ENCODE measurements around the gene SLC35A1. TPM values are rescaled to one million over a fixed set of nuclear protein-coding genes. Genes with fewer than 3 reads are reported as not detected.

The SLC35A1 gene
- total RNA-seq, 1 donor from 2014 or later = 48.9 TPM

DNA sequence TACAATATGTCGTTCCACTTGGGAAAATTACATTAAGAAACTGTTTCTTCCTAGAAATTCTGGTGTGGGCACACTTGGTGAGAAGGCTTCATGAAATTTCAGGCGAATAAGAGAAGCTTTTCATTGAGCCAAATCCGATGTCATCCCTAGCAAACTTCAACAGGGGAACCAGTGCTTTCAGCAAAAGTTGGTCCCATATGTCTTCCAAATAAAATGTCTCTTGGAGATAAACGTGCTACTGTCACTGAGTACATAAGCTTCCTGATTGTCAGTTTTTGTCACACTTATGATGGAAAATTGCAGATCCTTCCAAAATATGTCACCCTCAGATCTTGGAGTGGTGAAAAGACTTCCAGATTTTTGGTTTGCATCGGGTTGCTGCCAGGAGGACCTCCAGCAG is 31.1 kb upstream of the SLC35A1 start:
- no peak for ATAC-seq
- Histone ChIP-seq H3K4me1 (no peaks in the 10 kb centered on the region), H3K4me3 (no peak overlapping the region), H3K27ac (no peak overlapping the region), H3K9me3 (no peaks in the 10 kb centered on the region), H3K27me3 (no peaks in the 10 kb centered on the region), H3K36me3 (no peaks in the 10 kb centered on the region)
- TF ChIP-seq, protein P1, sequence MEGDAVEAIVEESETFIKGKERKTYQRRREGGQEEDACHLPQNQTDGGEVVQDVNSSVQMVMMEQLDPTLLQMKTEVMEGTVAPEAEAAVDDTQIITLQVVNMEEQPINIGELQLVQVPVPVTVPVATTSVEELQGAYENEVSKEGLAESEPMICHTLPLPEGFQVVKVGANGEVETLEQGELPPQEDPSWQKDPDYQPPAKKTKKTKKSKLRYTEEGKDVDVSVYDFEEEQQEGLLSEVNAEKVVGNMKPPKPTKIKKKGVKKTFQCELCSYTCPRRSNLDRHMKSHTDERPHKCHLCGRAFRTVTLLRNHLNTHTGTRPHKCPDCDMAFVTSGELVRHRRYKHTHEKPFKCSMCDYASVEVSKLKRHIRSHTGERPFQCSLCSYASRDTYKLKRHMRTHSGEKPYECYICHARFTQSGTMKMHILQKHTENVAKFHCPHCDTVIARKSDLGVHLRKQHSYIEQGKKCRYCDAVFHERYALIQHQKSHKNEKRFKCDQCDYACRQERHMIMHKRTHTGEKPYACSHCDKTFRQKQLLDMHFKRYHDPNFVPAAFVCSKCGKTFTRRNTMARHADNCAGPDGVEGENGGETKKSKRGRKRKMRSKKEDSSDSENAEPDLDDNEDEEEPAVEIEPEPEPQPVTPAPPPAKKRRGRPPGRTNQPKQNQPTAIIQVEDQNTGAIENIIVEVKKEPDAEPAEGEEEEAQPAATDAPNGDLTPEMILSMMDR (IDR thresholded peaks at IDR 0.05) = no peak
- no peak for DNase-seq
- intact Hi-C loops (cut with DNase I) = no loop called here

DNA sequence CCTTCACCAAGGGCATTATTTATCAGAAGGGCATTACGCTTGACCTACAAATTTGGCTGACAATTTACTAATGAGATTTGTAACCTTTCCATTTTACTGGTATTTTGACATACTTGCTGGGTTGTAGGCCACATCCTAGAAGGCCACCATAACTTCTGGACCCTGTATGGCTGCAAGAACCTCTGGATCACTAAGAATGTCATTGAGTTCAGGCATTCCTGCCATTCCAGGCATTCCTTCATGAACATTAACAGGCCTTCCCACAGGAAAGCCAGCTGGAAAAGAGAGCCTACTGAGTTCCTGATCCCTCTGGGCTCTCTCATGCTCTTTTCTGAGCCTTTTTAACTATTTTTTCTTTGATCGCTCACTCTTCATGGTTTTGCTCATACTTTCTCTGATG is 28.4 kb upstream of the SLC35A1 start:
- Histone ChIP-seq H3K4me3 (no peak overlapping the region), H3K9me3 (no peaks in the 10 kb centered on the region), H3K27ac (no peak overlapping the region), H3K4me1 (no peaks in the 10 kb centered on the region), H3K36me3 (no peaks in the 10 kb centered on the region), H3K27me3 (no peaks in the 10 kb centered on the region)
- intact Hi-C loops (cut with DNase I) = no loop called here
- no peak for DNase-seq
- TF ChIP-seq, protein P1 (IDR thresholded peaks at IDR 0.05) = no peak
- ATAC-seq = no peak

DNA sequence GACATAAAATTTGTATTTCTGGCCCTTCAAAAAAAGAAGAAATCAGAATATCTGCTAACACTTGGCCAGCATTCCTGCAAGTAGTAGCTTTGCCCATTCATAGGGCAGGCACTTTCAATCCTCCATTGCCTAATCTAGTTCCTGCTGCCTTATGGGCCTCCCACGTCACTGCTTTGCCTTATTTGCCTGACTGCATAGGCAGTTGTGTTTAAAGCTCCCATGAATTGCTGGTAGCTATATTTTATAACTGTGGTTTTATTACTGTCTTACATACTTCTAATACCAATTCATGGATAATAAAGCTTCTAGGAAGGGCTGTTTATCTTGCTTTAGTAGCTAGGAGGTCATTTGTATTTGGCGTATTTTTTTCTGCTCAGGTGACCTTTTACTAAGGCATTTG is 7.7 kb upstream of the SLC35A1 start:
- no peak overlapping the region for H3K4me3 ChIP-seq
- no peaks in the 10 kb centered on the region for H3K4me1 ChIP-seq
- H3K27ac ChIP-seq = no peak overlapping the region
- H3K27me3 ChIP-seq = no peaks in the 10 kb centered on the region
- intact Hi-C loops (cut with DNase I) = no loop called here
- DNase-seq (no peak), ATAC-seq (no peak)
- no peaks in the 10 kb centered on the region for H3K36me3 ChIP-seq
- no peaks in the 10 kb centered on the region for H3K9me3 ChIP-seq
- TF ChIP-seq, protein P1 (IDR thresholded peaks at IDR 0.05) = no peak

DNA sequence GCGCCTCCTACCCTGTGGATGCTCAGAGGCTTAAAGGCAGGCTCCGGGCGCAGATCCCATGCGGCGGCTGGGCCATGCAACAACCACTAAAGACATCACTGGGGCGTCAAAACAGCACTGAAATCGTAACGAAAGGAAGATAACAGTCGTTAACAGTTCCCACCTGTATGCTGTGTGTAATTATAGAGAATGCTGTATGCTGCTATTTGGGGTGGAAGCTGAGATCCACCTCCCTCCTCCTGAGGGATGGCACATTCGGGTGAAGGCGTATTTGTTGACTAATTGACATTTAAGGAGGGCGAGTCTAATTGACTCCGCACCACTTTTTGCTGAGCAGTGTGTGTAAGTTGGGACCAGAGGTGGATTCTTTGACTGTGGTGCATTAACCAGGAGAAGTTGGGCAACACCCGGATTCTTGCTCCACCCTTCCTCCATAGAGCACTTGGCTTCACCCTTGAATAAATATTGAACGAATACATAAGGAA is 687 bp downstream of the SLC35A1 start:
- peak overlapping the region; percentile 93 for H3K4me3 ChIP-seq
- intact Hi-C loops (cut with DNase I) = no loop called here
- H3K27ac ChIP-seq = peak overlapping the region; percentile 95
- ATAC-seq (peak; percentile 69), DNase-seq (no peak)
- H3K36me3 ChIP-seq = peaks cover 13% of the 10 kb centered on the region
- H3K4me1 ChIP-seq = peaks cover 22% of the 10 kb centered on the region
- TF ChIP-seq, protein P1 (IDR thresholded peaks at IDR 0.05) = no peak
- no peaks in the 10 kb centered on the region for H3K27me3 ChIP-seq
- no peaks in the 10 kb centered on the region for H3K9me3 ChIP-seq

DNA sequence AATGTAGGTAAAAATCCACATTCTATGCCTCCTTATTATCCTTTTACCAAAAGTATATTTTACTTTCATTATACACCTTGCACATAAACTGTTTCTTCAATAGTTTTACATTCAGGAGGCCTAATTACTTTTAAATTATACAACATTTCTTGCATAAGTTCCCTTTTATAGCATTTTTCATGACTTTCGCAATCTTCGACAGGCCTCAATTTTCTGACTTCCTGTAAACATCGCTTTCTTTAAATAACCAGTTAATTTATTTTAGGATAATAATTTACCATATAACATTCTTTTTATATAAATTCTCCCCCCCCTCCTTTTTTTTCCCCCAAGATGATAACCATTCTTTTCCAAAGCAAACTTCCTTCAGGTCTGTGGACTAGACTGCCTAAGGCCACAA is 9.2 kb downstream of the SLC35A1 start:
- Histone ChIP-seq H3K36me3 (peaks cover 17% of the 10 kb centered on the region), H3K27ac (peak overlapping the region; percentile 14), H3K9me3 (no peaks in the 10 kb centered on the region), H3K4me3 (no peak overlapping the region), H3K27me3 (no peaks in the 10 kb centered on the region), H3K4me1 (peaks cover 4% of the 10 kb centered on the region)
- intact Hi-C loops (cut with DNase I) = no loop called here
- TF ChIP-seq, protein P1 (IDR thresholded peaks at IDR 0.05) = no peak
- no peak for ATAC-seq
- DNase-seq = no peak

DNA sequence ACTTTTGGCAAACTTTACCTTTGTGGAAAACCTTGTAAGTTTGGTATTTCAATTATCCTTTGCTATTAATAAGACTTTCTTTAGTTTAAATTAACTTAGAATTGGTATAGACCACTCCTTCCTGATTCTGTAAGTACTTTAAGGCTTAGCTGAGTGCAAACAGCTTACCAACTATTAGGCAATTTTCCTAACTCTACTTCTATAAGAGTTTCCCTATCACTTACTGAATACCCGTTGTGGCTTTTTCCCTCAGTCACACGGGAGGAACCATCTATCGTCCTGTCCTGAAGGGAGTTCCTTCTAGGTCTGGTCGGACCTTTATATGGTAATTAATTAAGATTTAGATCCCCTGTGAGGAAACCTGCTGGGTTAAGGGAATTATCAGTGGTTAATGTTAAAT is 9.6 kb downstream of the SLC35A1 start:
- no peak overlapping the region for H3K4me3 ChIP-seq
- H3K27me3 ChIP-seq = no peaks in the 10 kb centered on the region
- TF ChIP-seq, protein P1 (IDR thresholded peaks at IDR 0.05) = no peak
- H3K9me3 ChIP-seq = no peaks in the 10 kb centered on the region
- intact Hi-C loops (cut with DNase I) = no loop called here
- H3K27ac ChIP-seq = peak overlapping the region; percentile 14
- ATAC-seq (peak; percentile 81), DNase-seq (no peak)
- peaks cover 4% of the 10 kb centered on the region for H3K4me1 ChIP-seq
- H3K36me3 ChIP-seq = peaks cover 15% of the 10 kb centered on the region
